Fibroblast of skin of scalp (primary cell): ENCODE measurements around the gene CD53. TPM values are rescaled to one million over a fixed set of nuclear protein-coding genes. Genes with fewer than 3 reads are reported as not detected.
"Not testable (repeated sequence)": the region's sequence is repeated elsewhere in the genome, so short reads cannot be mapped to it uniquely, and the experiment has no call there.

ENCODE experiments used
- DNase-seq: peaks from one replicate; pipeline ENCODE4 v3.0.0-alpha.2; 2013
- polyA plus RNA-seq, 2 experiments: library from polyadenylated mRNA; unstranded; fragments of 120-200 nt; gene quantifications; one replicate each; pipeline ENCODE4 v1.2.1, GENCODE V29; 2013; ENCODE audit not compliant: insufficient read length in 2 of 2

The CD53 gene, protein sequence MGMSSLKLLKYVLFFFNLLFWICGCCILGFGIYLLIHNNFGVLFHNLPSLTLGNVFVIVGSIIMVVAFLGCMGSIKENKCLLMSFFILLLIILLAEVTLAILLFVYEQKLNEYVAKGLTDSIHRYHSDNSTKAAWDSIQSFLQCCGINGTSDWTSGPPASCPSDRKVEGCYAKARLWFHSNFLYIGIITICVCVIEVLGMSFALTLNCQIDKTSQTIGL
- polyA plus RNA-seq (2013, experiment 1 of 2; ENCODE audit: insufficient read length), result 0.12 TPM
- 0.64 TPM for polyA plus RNA-seq (2013, experiment 2 of 2; ENCODE audit: insufficient read length)

DNA sequence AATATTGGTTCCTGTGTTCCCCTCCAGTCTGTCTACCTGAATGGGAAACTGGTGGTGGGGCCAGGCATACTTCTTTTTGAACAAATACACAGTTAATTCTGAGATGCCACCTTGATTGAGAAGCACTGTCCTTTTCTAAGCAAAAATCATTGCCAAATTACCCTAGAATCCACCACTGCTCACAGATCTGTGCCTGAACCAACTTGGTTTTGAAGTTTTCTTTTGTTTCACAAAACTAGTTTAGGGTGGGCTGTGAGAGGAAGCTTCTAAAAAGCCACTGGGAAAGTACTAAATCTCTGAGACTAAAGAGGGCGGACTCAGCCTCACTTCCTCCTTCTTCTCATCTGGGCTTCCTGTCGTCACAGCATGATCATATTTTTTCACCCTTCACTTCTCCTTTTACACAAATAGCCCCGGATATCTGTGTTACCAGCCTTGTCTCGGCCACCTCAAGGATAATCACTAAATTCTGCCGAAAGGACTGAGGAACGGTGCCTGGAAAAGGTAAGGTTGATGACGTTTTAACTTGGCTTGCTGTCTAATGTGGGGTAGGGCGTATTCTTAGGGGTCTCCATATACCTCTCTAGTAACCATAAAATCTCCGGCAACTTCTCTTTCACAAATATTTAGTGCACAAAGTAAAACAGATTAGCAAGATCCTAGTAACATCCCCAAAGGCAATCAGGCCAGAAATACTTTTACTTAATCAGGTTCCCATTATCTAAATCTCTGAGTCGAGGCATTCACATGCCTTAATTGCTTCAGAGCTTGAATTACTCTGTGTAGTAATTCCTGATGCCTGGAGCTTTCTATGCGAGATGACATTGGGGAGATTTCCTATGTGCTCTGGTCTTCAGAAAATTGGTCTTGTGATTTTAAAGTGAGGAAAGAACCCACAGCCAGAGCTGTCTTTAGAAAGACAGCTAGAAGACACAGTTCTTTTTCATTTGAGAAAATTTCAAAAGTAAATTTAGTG, at the start of gene CD53:
Gene CD53, plus strand, starts transcription at position 404 of the 976 bp plus-strand sequence. CDS start 18,261 bp downstream, outside the sequence.
- no peak for DNase-seq

DNA sequence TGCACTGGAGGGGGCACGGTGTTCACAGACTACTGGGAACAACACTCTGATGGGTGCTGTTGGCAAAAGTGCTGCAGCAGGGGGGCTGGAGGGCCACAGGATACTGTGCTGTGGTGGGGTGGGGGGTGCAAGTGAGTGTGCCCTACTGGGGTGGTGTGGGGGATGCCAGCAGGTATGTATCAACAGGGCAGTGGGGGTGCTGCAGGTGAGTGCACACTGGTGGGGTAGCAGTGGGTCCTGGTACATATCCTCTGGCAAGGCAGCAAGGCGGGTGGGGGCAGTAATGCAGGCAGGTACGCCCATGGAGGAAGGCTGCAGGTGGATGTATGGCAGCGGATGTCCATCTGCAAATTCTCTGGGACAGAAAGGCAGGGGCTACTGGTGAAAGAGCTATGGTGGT, 48.8 kb upstream of the CD53 start:
- DNase-seq, result no peak

DNA sequence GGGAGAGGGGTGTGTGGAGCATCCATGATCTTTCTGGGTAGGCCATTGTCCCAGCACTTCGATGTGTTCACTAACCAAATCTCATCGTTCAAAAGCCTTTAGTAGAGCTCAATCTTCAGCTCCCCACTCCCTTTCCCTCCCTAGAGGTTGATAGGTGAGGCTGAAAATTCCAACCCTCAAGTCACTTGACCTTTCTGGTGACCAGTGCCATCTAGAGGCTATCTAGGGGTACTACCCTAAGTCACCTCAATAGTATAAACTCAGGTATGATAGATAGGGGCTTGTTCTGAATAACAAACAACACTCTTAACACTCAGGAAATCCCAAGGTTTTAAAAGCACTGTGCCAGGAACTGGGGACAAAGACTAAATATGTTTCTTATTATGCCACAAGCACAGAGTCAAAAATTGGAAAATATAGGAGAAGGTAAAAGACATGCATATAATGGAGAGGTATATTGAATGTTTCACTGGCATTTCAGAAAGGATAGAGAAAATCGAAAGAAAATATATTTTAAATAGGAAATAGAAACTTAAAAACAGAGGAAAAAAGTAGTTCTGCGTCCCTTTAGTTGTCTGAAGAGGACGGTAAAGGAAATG, 42.9 kb upstream of the CD53 start:
- DNase-seq, result peak; percentile 1

DNA sequence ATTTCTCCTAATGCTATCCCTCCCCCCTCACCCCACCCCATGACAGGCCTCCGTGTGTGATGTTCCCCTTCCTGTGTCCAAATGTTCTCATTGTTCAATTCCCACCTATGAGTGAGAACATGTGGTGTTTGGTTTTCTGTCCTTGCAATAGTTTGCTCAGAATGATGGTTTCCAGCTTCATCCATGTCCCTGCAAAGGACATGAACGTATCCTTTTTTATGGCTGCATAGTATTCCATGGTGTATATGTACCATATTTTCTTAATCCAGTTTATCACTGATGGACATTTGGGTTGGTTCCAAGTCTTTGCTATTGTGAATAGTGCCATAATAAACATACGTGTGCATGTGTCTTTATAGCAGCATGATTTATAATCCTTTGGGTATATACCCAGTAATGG, 39.2 kb upstream of the CD53 start:
- not testable (repeated sequence) for DNase-seq

DNA sequence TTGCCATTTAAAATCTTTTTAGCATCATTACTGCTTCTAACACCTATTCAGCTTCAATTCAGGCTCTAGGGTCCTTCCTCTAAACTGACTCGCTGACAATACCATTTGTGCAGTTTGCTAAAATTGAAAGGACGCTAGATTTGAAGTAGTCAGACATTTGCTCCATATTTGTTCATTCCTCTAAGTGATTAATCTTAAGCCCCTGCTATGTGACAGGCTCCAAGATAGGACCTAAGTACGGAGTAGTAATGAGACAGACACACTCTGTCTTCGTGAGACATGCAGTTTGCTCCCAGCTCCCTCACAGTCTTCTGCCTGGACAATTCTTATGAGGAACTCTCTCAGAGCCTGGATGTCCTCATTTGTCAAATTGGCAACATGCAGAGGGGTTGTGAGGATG, 26.1 kb upstream of the CD53 start:
- DNase-seq, result no peak

DNA sequence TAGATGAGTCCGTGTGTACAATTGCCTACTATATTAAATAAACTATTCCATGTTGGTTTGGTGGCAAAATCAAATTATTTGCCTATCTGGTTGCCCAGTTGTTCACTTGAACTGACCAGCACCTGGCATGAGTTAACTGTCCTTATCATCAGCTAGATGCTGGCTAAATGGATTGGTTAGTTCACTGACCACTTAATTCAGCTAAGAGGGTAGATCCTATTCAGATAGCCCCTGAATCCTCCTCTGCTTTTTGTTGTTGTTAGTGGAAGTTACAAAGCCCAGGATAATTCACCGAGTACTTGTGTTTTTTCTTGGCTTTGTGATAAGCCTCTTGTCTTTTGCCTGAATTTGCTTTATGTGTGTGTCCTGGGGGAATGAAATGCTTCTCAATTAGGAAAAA, 22.8 kb upstream of the CD53 start:
- no peak for DNase-seq

DNA sequence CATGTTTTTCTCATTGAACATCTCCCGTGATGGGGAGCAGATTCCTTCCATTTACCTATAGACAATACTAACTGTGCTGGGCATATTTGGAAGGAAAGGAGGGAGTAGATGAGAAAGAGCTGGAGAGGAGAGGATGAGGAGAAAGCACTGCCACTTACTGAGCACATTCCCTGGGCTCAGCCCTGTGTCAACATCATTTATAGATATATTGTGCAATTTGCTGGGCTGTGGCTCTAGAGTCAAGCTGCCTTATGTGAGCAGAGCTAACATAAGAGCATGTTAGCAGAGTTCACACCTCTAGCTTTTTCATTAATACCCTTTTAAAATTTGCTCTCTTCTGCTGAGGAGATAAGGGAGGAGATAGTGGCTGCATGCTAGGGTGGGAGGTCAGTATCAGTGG, 22.3 kb upstream of the CD53 start:
- DNase-seq, result no peak

DNA sequence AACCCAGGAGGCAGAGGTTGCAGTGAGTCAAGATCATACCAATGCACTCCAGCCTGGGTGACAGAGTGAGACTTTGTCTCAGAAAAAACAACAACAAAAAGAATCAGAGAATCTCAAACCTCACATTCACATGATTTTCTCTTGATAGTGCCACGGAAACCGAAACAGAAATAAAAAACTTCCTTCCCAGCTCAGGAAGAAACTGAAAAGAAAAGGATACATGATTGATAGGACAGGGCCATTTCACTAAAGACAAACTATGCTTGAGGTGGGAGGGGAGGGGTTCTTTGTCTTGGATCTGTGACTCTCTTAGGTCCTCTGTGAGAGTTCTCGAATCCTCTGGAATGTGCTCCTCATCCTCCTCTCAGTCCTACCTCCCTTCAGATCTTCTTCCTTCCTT, 19.8 kb upstream of the CD53 start:
- no peak for DNase-seq

DNA sequence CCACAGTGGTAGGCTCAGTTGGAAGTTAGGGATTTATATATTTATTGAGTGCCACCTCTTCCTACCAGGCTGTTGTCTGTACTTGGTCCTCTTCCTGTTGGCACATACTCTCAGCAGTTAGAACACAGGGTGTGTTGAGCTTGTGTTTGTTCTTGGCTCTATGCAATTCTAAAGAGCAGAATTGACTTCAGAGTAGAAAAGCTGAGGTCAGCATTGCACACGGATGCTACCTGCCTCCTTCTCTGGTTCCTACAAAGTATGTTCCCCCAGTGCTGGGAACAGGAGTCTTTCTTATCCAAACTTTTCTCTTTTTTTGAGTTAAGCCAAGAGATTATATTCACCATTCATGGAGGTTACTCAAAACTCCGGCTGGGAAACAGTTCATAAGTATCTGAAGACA, 16.5 kb upstream of the CD53 start:
- DNase-seq, result no peak

DNA sequence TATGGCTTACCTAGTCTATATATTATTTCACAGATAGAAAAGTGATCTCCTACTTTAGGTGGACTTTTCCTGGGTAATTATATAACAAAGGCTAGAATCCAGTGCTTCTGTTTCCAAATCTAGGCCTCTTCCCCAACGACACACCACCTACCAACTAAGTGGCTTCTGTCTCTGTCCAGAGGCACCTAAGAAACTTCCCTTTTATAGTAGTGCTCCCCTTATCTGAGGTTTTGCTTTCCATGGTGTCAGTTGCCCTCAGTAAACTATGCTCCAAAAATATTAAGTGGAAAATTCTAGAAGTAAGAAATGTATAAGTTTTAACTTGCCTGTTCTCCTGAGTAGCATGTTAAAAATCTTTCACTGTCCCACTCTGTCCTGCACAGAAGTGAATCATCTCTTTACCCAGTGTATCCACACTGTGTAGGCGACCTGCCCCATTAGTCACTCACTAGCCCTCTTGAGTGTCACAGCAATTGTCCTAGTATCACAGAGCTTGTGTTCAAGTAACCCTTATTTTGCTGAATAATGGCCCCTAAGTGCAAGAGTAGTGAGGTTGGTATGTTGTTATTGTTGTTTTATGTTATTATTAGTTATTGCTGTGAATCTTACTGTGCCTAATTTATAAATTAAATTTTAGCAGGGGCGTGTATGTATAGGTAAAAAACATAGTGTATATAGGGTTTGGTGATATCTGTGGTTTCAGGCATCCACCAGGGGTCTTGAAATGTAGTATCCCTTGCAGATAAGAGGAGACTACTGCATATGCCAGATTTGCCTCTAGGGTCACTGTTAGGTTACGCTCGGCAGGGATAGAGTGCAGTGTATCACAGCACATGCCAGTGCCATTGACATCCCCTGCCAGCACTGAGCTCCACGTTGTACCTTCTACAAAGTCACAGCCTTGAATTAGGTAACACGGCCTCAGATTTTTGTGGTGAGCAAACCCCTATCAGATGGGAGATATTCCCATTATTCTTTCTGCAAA, 14.7 kb upstream of the CD53 start:
- no peak for DNase-seq

DNA sequence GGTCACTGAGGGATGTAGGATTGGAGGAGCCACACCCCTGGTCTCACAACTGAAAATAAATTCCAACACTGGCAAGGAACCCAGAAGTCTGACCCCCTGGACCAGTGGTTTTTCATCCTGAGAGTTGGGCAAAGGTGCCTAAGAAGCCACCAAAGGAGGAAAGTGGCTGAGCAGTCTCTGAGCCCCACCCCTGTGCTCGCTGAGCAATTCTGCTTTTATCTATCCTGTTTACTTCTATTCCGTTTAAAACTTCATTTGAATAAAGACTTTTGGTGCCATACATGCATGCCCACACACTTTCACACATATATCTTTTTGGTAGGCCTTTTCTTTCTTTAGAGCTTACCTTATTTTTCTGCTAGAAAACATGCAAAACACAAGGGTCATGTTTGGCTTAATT, 13.9 kb upstream of the CD53 start:
- no peak for DNase-seq

DNA sequence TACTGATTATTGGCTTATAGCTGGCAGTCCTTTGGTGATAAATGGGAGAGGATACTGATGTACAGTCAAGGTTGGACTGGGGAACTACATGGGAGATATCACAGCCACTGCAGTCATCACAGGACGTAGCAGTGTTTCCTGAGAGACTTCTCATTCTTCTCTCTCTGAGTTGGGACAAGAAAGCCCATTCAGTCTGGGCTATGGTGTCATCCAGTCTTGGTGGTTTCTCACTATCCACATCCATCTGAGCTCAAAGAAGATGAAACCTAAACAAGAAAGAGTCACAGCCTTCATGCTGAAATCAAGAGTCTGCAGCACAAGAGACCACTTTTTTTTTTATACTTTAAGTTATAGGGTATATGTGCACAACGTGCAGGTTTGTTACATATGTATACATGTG, 12.8 kb upstream of the CD53 start:
- DNase-seq, result no peak

DNA sequence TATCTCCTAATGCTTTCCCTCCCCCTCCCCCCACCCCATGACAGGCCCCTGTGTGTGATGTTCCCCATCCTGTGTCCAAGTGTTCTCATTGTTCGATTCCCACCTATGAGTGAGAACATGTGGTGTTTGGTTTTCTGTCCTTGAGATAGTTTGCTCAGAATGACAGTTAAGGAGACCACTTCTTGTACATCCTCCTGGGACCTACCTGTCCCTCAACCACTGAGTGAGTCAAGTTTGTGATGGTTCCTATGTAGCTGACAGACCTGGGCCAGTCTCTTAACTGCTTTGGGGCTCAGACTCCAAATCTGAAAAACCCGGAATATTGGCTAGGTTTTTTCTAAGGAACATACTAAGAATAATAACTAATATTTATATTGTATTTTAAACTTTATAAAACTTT, 12.3 kb upstream of the CD53 start:
- DNase-seq, result not testable (repeated sequence)

DNA sequence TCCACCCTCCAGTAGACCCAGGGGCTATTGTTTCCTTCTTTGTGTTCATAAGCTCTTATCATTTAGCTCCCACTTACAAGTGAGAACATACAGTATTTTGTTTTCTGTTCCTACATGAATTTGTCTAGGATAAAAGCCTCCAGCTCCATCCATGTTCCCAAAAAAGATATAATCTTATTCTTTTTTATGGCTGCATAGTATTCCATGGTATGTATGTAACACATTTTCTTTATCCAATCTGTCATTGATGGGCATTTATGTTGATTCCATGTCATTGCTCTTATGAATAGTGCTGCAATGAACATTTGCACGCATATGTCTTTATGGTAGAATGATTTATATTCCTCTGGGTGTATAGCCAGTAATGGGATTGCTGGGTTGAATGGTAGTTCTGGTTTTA, 11.0 kb upstream of the CD53 start:
- not testable (repeated sequence) for DNase-seq

DNA sequence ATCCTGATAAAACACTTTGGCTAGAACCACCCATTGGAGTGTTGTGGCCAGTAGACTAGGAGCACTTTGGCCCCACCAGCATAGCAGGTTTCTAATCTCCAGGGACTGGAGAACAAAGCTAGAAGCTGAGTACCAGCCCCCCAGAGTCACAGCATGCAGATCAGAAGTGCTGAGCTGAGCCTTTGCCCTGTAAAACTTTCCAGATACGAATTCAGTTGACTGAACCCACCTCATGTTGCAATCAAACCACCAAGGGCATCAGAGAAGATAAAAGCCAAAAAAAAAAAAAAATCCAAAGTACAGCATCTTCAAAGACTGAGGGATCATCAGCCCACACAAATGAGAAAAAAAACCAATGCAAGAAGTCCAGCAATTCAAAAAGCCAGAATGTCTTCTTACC, 8.7 kb upstream of the CD53 start:
- DNase-seq, result no peak

DNA sequence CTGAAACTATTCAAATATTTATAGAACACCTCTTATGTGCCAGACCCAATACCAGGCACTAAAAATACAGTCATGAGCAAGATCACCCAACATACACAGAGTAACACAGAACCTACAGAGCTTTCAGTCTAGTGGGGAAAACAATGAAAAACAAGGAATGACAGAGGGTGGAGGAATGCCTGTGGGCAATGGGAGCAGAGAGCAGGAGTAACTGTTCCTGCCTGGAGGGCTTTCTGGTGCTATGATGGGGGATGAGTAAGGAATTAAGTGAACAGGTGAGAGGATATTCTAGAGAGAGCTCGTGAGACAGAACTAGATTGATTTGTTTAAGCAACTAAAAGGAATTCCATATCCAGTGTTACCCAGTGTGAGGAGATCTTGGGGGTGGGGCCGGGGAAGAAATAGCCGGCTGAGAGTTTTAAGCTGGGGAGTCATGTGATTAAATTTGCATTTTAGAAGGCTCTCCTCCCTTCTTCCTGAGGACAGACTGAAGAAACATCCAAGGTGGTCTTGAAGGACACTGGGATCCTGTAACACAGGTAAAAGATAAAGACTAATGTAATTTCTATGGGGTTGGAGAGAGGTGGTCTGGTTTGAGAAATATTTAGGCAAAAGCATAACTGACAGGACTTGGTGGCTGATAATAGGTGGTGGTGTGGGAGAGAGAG, 2.1 kb upstream of the CD53 start:
- no peak for DNase-seq

DNA sequence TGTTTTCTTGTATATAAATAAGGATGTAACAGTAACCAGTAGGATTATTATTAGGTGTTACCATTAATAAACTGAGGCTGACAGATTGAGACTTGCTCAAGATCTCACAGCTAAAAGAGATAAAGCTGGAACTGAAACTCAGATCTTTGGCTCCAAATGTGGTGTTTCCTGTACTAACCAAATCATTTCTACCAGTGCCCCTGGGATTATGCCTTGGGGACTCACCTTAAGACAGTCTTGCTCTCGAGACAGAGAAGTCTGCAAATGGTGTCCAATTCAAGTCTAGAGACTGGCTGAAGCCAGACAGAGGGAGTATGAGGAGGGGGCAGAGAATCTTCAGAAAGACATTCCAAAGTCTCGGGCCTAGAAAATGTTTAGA, 593 bp upstream of the CD53 start:
- no peak for DNase-seq

DNA sequence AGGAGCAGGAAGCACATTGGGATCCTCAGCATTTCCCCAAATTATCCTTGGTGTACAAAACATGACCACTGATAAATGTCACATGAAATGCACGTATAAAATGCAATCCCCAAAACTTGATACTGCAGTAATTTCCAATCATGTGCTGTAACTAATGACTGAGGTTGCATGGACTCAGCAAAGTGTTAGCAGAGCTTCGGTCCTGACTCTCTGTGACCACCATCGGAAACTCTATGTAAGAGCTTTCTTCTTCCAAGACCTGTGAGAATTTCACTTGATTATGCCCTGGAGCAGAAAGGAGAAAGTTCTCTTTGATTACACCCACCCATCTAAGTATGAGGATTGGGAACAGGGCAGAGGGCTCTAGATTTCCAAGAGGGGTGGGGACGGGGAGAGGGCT, 908 bp downstream of the CD53 start:
- no peak for DNase-seq

DNA sequence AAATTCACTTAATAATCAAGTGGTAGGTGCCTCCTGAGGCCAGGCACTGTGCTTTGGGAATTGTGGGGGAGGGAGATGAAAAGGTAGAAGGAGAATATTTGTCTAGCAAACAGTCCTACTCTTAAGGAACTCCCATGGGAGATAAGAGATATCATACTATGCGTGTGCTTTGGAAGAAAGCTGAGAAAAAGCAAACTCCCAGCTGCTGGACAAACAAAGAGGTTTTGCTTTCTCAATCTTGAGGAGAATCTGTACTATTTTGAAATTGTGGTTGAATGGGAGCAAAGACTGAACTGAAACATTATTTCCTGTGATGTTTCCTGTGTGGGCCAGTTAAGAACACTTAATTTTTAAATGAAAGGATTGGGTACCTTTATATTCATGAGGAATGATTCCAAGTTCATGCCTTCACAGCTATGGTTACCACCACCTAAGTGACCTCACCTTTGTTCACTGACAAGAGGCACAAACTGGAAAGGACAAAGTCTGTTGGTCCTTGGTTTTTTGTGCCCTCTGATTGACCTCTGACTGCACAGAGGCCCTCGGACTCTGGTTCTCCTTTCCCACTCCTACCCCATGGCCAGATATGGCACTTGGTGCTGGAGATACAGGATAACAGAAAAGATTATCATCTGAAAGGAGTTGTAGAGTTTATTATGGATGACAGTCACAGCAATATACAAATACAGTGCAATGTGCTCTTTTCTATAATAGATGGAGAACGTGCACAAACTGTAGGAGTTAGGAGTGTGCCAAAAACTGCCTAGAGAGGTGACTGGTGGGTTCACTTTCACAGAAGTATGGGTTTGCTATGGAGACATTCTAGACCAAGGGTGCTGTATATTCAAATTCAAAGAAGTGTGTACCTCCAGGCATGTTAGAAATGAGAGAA, 1.6 kb downstream of the CD53 start:
- DNase-seq, result no peak

DNA sequence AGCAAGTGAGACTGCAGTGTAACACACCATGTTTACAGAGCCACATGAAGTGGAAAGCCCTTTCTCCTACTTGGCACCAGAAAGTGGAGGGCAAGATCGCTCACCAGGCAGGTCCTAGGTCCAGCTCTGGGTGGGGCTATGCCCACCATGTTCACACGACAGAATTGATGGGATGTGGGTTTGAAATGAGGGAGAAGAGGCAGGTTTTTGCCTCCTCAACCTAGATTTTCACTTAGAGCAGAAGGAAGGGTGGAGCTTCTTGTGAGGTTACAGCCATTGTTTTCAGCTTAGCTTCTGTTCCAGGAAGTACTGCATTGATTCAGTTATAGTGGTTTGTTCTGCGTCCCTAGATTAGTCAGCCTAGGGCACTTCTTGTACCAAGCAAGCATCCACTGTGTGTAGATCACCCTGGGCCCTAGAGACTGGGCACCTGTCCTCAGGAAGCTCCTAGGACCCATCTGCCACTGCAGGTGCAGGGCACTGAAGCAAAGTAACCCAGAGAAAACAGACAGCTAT, 2.3 kb downstream of the CD53 start:
- DNase-seq, result no peak
